Vagina (tissue), 2 donors: ENCODE data around the gene NOP10. TPM values are rescaled to one million over a fixed set of nuclear protein-coding genes. Genes with fewer than 3 reads are reported as not detected.

Experiments used
- DNase-seq, 2 donors: peaks; one replicate each; pipeline ENCODE4 v3.0.0-alpha.2; 2017; ENCODE audit errors: extremely low spot score in 2 of 2
- H3K27ac ChIP-seq: fragments of 200-600 bp; sonication (generic); one replicate; pipeline ENCODE4 v1.5.1; 2019
- H3K27me3 ChIP-seq: fragments of 200-600 bp; sonication (generic); one replicate; pipeline ENCODE4 v1.5.1; 2019
- H3K36me3 ChIP-seq, 2 donors: fragments of 200-600 bp; sonication (generic); one replicate each; pipeline ENCODE4 v1.5.1; 2017 to 2019
- H3K4me1 ChIP-seq: fragments of 200-600 bp; sonication (generic); one replicate; pipeline ENCODE4 v1.5.1; 2019
- H3K4me3 ChIP-seq, 2 donors: fragments of 200-600 bp; sonication (generic); 1 replicate in 1 of 2; 2 replicates in 1 of 2; pipeline ENCODE4 v1.5.1; 2016 to 2019
- H3K9me3 ChIP-seq: fragments of 200-600 bp; sonication (generic); one replicate; pipeline ENCODE4 v1.5.1; 2019
- POLR2A ChIP-seq, 2 donors: fragments of 450-650 bp; IDR thresholded peaks; one replicate each; pipeline ENCODE4 v1.6.1; 2017; ENCODE audit warnings: antibody characterized with exemption in 2 of 2, mild to moderate bottlenecking in 2 of 2, moderate library complexity in 2 of 2
- POLR2AphosphoS5 ChIP-seq, 2 donors: sonication (generic); formaldehyde crosslinking; IDR thresholded peaks; one replicate each; pipeline ENCODE4 v1.9.0; 2017; ENCODE audit warnings: antibody characterized with exemption in 2 of 2, mild to moderate bottlenecking in 2 of 2, low read depth in 1 of 2; ENCODE audit not compliant: insufficient read depth in 1 of 2
- intact Hi-C: fragments of 100-400 bp; cut with DNase I; formaldehyde crosslinking; loops from one replicate; pipeline ENCODE4 v1.15.1; 2023
- total RNA-seq: library from RNA; depleted of rRNA; stranded (reverse); fragments of >200 nt; gene quantifications from one replicate; pipeline ENCODE4 v1.2.3, GENCODE V29; 2016
- TF ChIP-seq, protein P1 (sequence below), 3 experiments: fragments of 450-650 bp in 2 of 3; fragments of 200-600 bp in 1 of 3; sonication (generic) in 1 of 3; IDR thresholded peaks; one replicate each; pipeline ENCODE4 v1.5.1; 2017 to 2019; ENCODE audit warnings: antibody characterized with exemption in 3 of 3, mild to moderate bottlenecking in 2 of 3, moderate library complexity in 2 of 3

Gene NOP10
- total RNA-seq, 1 donor from 2014 or later: 150 TPM

GRCh38 chr15:34323217-34323616 lies 19.7 kb downstream of the NOP10 start:
- H3K4me3 ChIP-seq: no peak overlapping the region
- intact Hi-C loops: no loop called here
- no peaks in the 10 kb centered on the region for H3K36me3 ChIP-seq
- no peak for DNase-seq
- no peaks in the 10 kb centered on the region for H3K9me3 ChIP-seq
- no peak overlapping the region for H3K27ac ChIP-seq
- peaks cover 9% of the 10 kb centered on the region for H3K4me1 ChIP-seq
- TF ChIP-seq, protein P1, sequence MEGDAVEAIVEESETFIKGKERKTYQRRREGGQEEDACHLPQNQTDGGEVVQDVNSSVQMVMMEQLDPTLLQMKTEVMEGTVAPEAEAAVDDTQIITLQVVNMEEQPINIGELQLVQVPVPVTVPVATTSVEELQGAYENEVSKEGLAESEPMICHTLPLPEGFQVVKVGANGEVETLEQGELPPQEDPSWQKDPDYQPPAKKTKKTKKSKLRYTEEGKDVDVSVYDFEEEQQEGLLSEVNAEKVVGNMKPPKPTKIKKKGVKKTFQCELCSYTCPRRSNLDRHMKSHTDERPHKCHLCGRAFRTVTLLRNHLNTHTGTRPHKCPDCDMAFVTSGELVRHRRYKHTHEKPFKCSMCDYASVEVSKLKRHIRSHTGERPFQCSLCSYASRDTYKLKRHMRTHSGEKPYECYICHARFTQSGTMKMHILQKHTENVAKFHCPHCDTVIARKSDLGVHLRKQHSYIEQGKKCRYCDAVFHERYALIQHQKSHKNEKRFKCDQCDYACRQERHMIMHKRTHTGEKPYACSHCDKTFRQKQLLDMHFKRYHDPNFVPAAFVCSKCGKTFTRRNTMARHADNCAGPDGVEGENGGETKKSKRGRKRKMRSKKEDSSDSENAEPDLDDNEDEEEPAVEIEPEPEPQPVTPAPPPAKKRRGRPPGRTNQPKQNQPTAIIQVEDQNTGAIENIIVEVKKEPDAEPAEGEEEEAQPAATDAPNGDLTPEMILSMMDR (IDR thresholded peaks at IDR 0.05): no peak
- no peak for TF ChIP-seq POLR2A (IDR thresholded peaks at IDR 0.05)
- no peak for TF ChIP-seq POLR2AphosphoS5 (IDR thresholded peaks at IDR 0.05; ENCODE audit: insufficient read depth in 1 of 2, low read depth in 1 of 2)
- no peaks in the 10 kb centered on the region for H3K27me3 ChIP-seq

DNA sequence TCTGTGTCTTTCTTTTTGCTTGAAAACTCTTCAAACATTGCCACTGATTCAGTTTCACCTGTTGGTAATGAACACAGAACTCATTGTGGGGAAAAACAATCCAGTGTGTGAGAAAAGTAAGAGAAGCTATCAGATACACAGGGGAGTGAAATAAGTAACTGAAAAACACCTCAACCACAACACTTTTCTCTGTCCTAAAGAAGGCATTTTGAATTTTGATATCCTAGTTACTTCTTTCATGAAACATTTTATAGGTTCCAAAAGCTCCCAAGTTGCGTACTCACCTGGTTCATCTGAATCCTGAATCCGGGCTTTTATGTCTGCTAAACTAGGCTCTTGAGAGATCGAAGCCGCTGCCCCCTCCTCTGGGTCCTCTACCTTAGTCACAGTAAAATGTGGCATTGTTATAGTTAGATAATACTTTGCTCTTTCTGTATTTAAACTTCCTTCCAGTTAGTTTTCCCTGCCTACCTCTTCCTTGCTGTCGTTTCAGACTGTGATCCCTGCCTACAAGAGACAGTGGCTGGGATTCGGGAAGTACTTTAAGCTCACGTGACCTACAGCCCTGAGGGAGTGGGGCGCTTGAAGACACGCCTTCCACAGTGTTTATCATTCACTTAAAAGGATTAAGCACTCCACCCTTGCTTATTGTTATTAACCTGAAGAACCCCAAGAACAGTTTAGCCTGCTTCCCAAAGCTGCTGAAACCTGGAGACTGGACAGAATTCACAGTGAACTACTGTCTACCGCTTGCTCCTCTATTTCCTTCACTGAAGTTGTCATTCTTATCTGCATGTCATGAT lies 24.5 kb downstream of the NOP10 start:
- peak overlapping the region; percentile 67 for H3K27ac ChIP-seq
- peaks cover 31% of the 10 kb centered on the region for H3K4me1 ChIP-seq
- TF ChIP-seq POLR2AphosphoS5 (IDR thresholded peaks at IDR 0.05; ENCODE audit: insufficient read depth in 1 of 2, low read depth in 1 of 2) (peak in 1 of 2 donors; percentile 97), POLR2A (IDR thresholded peaks at IDR 0.05) (peak in 1 of 2 donors; percentile 25)
- TF ChIP-seq, protein P1 (IDR thresholded peaks at IDR 0.05): no peak
- H3K36me3 ChIP-seq: no peaks in the 10 kb centered on the region
- peak overlapping the region; percentile 48 to 56 for H3K4me3 ChIP-seq
- no peaks in the 10 kb centered on the region for H3K27me3 ChIP-seq
- no peaks in the 10 kb centered on the region for H3K9me3 ChIP-seq
- DNase-seq: no peak
- intact Hi-C loops: no loop called here

GRCh38 chr15:34314491-34315490 lies 28.1 kb downstream of the NOP10 start:
- Histone ChIP-seq H3K4me3 (no peak overlapping the region), H3K27ac (no peak overlapping the region), H3K4me1 (peaks cover 31% of the 10 kb centered on the region), H3K36me3 (no peaks in the 10 kb centered on the region), H3K27me3 (no peaks in the 10 kb centered on the region), H3K9me3 (no peaks in the 10 kb centered on the region)
- TF ChIP-seq POLR2AphosphoS5 (IDR thresholded peaks at IDR 0.05; ENCODE audit: insufficient read depth in 1 of 2, low read depth in 1 of 2) (no peak), POLR2A (IDR thresholded peaks at IDR 0.05) (no peak)
- TF ChIP-seq, protein P1 (IDR thresholded peaks at IDR 0.05): no peak
- no peak for DNase-seq
- intact Hi-C loops: no loop called here

DNA sequence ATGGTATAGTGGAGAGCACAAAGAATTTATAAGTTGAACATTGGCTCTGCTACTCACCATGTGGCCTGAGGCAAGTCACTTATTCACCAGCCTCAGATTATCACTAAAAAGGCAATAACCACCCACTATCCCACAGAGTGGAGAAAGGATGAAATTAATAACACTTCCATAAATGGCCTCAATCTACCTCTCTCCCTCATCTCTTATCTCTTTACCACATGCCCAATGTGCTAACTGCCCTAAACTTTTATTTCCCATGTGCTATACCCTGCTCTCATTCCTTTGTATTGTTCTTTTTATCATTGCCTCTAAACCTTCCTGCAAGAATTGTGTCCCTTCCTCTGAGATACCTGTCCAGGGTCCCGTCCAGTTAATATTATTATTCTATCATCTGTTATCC lies 31.4 kb downstream of the NOP10 start:
- TF ChIP-seq, protein P1 (IDR thresholded peaks at IDR 0.05): no peak
- no peak for TF ChIP-seq POLR2A (IDR thresholded peaks at IDR 0.05)
- TF ChIP-seq POLR2AphosphoS5 (IDR thresholded peaks at IDR 0.05; ENCODE audit: insufficient read depth in 1 of 2, low read depth in 1 of 2): no peak
- H3K4me3 ChIP-seq: no peak overlapping the region
- DNase-seq: no peak
- H3K27me3 ChIP-seq: no peaks in the 10 kb centered on the region
- intact Hi-C loops: no loop called here
- H3K36me3 ChIP-seq: no peaks in the 10 kb centered on the region
- no peak overlapping the region for H3K27ac ChIP-seq
- no peaks in the 10 kb centered on the region for H3K9me3 ChIP-seq
- H3K4me1 ChIP-seq: peaks cover 6% of the 10 kb centered on the region
